Uterus (tissue), 4 donors: ENCODE data around the gene ABL1. TPM values are rescaled to one million over a fixed set of nuclear protein-coding genes. Genes with fewer than 3 reads are reported as not detected.

Experiments
- DNase-seq, 2 donors: peaks; one replicate each; pipeline ENCODE4 v3.0.0-alpha.2; 2019 to 2020
- H3K27ac ChIP-seq, 2 donors: fragments of 200-600 bp; sonication (generic); 1 replicate in 1 of 2; 2 replicates in 1 of 2; pipeline ENCODE4 v1.5.1; 2016 to 2018
- H3K27me3 ChIP-seq, 2 donors: fragments of 200-600 bp; sonication (generic); one replicate each; pipeline ENCODE4 v1.5.1; 2018 to 2019; ENCODE audit warnings: control low read depth in 1 of 2
- H3K36me3 ChIP-seq, 2 donors: fragments of 200-600 bp; sonication (generic); one replicate each; pipeline ENCODE4 v1.5.1; 2019; ENCODE audit warnings: control low read depth in 1 of 2
- H3K4me1 ChIP-seq, 2 donors: fragments of 200-600 bp; sonication (generic); one replicate each; pipeline ENCODE4 v1.5.1; 2018 to 2019; ENCODE audit warnings: control low read depth in 1 of 2
- H3K4me3 ChIP-seq, 2 donors: fragments of 200-600 bp; sonication (generic); 1 replicate in 1 of 2; 2 replicates in 1 of 2; pipeline ENCODE4 v1.5.1; 2018 to 2019; ENCODE audit warnings: mild to moderate bottlenecking in 1 of 2
- H3K9me3 ChIP-seq, 2 donors: fragments of 200-600 bp; sonication (generic); one replicate each; pipeline ENCODE4 v1.5.1; 2019; ENCODE audit warnings: control low read depth in 1 of 2
- POLR2A ChIP-seq, 2 donors: fragments of 450-650 bp; IDR thresholded peaks; one replicate each; pipeline ENCODE4 v1.6.1; 2016; ENCODE audit warnings: antibody characterized with exemption in 2 of 2, mild to moderate bottlenecking in 1 of 2, moderate library complexity in 1 of 2
- intact Hi-C: fragments of 100-400 bp; cut with DNase I; formaldehyde crosslinking; loops from one replicate; pipeline ENCODE4 v1.15.1; 2023; ENCODE audit warnings: low total_unique reads
- total RNA-seq, 4 donors: library from RNA; depleted of rRNA in 3 of 4; stranded (reverse); fragments of >200 nt in 3 of 4; gene quantifications; one replicate each; pipeline versions ENCODE4 v1.1.0 to v1.2.4, GENCODE V29; 2014 to 2023
- TF ChIP-seq, protein P1 (sequence below), 4 experiments: fragments of 200-600 bp in 2 of 4; fragments of 450-650 bp in 2 of 4; sonication (generic) in 2 of 4; IDR thresholded peaks; one replicate each; pipeline ENCODE4 v1.5.1; 2016 to 2019; ENCODE audit warnings: antibody characterized with exemption in 4 of 4, mild to moderate bottlenecking in 2 of 4, moderate library complexity in 1 of 4
- donor health status: DM: yes; HTN: yes; CAD: no.

The ABL1 gene
- total RNA-seq, 4 donors from 2014 or later: 22.5 to 117 (median 57.8) TPM

DNA sequence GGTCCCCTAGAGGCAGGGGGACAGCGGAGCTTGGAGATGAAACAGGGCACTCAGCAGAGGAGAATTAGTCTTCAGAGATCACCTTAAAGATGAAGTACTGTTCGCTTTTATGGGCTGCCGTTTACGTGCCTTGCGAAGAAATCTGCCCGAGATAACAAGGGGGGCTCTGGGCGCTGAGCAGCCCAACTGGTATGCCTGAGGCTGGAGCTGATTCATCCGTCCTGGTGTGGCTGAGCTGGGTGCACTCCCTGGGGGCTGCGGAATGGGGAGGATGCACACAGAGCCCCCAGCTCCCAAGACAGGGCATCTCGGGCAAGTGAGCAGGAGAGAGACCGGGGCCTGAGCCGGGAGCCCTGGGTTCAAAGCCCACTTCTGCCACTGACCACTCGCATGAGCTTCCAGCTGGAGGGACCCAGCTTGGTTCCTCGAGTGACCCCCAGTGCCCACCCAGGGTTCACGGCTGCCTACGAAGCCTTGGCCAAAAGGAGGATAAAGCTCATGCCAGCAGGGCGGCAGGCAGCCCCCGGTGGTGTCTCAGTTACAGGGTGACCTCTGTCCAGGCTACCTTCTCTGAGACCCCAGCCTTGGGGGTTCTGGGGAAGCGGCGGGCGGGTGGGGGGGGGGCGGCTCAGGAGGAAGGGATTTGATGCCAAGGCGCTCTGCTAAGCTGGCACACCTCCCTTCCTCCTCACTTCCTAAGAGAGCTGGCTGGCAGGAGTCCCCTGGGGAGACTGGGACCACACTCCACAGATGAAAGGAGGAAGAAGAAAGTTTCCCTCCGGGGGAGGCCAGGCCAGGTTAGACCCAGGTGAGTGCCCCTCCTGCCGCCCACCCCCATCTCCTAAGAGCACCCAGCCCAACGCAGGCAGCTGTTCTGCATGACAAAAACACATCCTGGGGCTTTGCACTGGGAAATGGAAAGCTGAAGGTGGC, 98.3 kb downstream of the ABL1 start:
- TF ChIP-seq, protein P1, sequence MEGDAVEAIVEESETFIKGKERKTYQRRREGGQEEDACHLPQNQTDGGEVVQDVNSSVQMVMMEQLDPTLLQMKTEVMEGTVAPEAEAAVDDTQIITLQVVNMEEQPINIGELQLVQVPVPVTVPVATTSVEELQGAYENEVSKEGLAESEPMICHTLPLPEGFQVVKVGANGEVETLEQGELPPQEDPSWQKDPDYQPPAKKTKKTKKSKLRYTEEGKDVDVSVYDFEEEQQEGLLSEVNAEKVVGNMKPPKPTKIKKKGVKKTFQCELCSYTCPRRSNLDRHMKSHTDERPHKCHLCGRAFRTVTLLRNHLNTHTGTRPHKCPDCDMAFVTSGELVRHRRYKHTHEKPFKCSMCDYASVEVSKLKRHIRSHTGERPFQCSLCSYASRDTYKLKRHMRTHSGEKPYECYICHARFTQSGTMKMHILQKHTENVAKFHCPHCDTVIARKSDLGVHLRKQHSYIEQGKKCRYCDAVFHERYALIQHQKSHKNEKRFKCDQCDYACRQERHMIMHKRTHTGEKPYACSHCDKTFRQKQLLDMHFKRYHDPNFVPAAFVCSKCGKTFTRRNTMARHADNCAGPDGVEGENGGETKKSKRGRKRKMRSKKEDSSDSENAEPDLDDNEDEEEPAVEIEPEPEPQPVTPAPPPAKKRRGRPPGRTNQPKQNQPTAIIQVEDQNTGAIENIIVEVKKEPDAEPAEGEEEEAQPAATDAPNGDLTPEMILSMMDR (IDR thresholded peaks at IDR 0.05): no peak
- TF ChIP-seq POLR2A (IDR thresholded peaks at IDR 0.05): no peak
- H3K9me3 ChIP-seq: no peaks in the 10 kb centered on the region
- no peak for DNase-seq
- H3K27me3 ChIP-seq: peaks cover 11 to 22% of the 10 kb centered on the region in 2 donors
- no peaks in the 10 kb centered on the region for H3K36me3 ChIP-seq
- H3K4me3 ChIP-seq: no peak overlapping the region
- H3K27ac ChIP-seq: no peak overlapping the region
- intact Hi-C loops: no loop called here
- peaks cover 0 to 4% of the 10 kb centered on the region in 2 donors for H3K4me1 ChIP-seq

DNA sequence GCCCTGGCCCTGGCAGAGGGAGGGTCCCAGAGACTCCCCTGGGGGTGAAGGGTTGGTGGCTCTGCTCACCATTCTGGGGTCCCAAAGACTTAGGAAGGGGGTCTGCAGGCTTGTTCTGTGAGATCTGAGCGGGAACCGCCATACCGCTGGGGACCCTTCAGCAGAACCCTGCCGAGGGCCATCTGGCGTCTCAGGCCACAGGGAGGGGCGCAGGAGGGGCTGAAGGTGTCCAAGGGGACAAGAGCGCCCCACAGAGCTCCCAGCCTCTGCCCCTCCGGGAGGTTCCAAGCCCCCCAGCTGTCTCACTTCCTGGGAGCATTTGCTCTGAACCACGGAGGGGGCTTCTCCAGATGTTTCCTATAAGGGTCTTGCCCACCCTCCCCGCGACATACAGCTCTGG, 99.2 kb downstream of the ABL1 start:
- intact Hi-C loops: no loop called here
- TF ChIP-seq, protein P1 (IDR thresholded peaks at IDR 0.05): no peak
- no peak for TF ChIP-seq POLR2A (IDR thresholded peaks at IDR 0.05)
- Histone ChIP-seq H3K27me3 (peaks cover 15 to 22% of the 10 kb centered on the region in 2 donors), H3K4me3 (no peak overlapping the region), H3K9me3 (no peaks in the 10 kb centered on the region), H3K4me1 (peaks cover 0 to 11% of the 10 kb centered on the region in 2 donors), H3K27ac (no peak overlapping the region), H3K36me3 (no peaks in the 10 kb centered on the region)
- DNase-seq: no peak

DNA sequence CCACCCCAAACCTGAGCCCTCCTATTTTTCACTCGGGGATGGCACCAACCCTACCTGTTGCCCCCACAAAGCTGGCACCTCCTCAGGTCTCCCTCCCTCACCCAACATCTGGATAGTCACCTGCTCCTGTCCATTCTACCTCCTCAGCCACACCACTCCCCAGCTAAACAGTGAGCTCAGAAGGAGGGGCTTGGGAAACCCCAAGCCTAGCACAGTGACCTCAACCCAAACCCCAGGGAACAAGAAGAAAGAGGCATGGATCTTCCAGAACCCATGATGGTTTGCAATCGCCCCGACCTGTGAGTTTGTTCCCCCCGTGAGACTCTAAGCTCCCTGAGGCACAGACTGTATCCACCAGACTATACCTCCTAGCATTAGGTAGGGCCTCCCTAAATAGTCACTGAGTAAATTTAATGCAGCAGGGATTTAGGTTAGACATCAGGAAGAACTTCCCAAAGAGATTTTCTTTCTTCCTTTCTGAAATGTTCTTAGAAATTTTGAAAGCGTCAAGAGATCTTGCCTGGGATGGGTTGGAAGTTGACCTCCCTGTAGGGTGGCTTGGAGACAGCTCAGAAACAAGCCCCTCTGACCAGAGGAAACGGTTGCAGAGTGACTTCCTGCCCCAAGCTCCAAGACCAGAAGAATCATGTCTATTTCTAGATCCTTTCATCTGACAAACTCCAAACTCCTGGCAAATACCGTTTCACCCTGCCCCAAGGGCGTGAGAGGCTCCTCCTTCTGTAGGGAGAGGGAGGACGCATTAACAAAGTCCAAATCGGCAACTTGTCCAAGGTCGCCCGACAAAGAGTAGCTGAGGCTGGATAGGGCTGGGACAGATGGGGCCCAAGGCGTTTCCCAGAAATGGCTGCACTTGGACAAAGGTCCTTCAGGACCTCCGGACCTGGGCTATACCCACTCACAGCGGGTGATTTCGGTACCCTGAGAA, 99.9 kb downstream of the ABL1 start:
- H3K4me3 ChIP-seq: no peak overlapping the region
- intact Hi-C loops: loop anchor here (5.0 kb wide), 1 partner anchor 233 kb away; no protein-coding TSS in a partner anchor
- H3K4me1 ChIP-seq: peaks cover 0 to 19% of the 10 kb centered on the region in 2 donors
- peaks cover 17 to 23% of the 10 kb centered on the region in 2 donors for H3K27me3 ChIP-seq
- no peak for DNase-seq
- no peak overlapping the region for H3K27ac ChIP-seq
- no peaks in the 10 kb centered on the region for H3K9me3 ChIP-seq
- TF ChIP-seq, protein P1 (IDR thresholded peaks at IDR 0.05): no peak
- TF ChIP-seq POLR2A (IDR thresholded peaks at IDR 0.05): no peak
- no peaks in the 10 kb centered on the region for H3K36me3 ChIP-seq

DNA sequence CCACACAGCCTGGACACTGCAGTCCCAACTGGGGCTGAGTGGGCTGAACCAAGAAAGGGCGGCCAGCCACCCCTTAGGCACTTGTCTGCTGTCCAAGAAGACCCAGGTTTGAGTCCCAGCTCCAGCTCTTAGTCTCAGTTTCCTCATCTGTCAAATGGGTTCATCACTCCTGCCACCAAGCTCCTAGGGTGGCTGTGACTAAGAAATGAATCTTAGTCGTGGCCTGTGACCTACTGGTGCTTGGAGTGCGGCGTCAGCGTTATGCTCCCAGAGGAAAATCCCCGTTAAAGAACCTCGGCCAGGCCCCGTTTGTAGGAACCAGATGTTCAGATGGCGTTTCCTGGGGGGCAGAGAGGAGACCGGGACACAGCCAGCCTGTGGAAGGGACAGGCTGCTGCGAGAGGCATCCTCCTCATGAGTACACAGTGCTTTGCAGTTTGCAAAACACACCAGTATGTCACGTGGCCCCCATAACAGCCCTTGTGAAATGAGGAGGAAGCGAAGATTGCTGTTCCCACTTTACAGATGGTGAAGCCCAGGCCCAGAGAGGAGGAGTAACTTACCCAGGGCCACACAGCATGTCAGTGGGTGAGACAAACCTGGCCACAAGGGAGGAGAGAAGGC, 100.7 kb downstream of the ABL1 start:
- DNase-seq: no peak
- Histone ChIP-seq H3K27me3 (peaks cover 17 to 31% of the 10 kb centered on the region in 2 donors), H3K9me3 (no peaks in the 10 kb centered on the region), H3K36me3 (no peaks in the 10 kb centered on the region), H3K27ac (no peak overlapping the region), H3K4me1 (peaks cover 0 to 25% of the 10 kb centered on the region in 2 donors), H3K4me3 (no peak overlapping the region)
- TF ChIP-seq, protein P1 (IDR thresholded peaks at IDR 0.05): no peak
- TF ChIP-seq POLR2A (IDR thresholded peaks at IDR 0.05): no peak
- intact Hi-C loops: loop anchor here (5.0 kb wide), 1 partner anchor 233 kb away; no protein-coding TSS in a partner anchor
